Fibroblast of lung (primary cell): Measurements from ENCODE around the gene SCGB1D1.

Experiments
- EZH2 ChIP-seq: IDR thresholded peaks from 2 replicates; pipeline ENCODE4 v1.5.1; 2012; ENCODE audit warnings: low read length, control low read depth, mild to moderate bottlenecking; ENCODE audit errors: missing control alignments
- TF ChIP-seq, protein P1 (sequence below), 2 donors: IDR thresholded peaks in 1 of 2; conservative IDR thresholded peaks in 1 of 2; 1 replicate in 1 of 2; 2 replicates in 1 of 2; pipeline ENCODE4 v1.5.1; 2011 to 2012; ENCODE audit warnings: low read length in 2 of 2, control low read depth in 1 of 2, inconsistent platforms in 1 of 2, low read depth in 1 of 2, mild to moderate bottlenecking in 1 of 2

DNA sequence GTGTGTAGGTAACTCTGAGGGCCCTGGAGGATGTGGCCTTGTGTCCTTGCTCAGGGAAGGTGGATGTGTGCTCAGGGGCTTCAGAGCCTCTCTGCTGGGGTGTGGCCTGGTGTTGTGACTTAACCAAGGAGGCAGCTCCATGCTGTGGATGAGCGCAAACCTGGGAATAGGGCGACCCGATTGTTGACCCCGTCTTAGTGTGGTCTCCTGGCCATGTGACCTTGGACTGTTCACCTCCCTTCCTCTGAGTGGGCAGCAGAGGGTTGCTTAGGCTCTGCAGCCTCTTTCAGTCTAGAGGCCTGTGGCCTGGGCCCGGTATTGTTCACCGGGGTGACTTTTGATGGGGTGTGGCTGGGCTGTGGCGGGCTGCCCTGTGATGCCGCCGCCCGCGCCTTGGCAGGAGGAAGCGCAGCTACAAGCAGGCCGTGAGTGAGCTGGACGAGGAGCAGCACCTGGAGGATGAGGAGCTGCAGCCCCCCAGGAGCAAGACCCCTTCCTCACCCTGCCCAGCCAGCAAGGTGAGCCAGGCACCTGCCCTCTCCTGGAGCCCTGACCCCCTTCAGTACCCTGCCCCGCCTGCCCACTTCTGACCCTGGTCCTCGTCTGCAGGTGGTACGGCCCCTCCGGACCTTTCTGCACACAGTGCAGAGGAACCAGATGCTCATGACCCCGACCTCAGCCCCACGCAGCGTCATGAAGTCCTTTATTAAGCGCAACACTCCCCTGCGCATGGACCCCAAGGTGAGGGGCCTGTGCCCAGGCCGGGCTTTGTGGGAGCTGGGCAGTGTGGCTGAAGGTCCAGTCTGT is 49.5 kb upstream of the SCGB1D1 start:
- TF ChIP-seq, protein P1, sequence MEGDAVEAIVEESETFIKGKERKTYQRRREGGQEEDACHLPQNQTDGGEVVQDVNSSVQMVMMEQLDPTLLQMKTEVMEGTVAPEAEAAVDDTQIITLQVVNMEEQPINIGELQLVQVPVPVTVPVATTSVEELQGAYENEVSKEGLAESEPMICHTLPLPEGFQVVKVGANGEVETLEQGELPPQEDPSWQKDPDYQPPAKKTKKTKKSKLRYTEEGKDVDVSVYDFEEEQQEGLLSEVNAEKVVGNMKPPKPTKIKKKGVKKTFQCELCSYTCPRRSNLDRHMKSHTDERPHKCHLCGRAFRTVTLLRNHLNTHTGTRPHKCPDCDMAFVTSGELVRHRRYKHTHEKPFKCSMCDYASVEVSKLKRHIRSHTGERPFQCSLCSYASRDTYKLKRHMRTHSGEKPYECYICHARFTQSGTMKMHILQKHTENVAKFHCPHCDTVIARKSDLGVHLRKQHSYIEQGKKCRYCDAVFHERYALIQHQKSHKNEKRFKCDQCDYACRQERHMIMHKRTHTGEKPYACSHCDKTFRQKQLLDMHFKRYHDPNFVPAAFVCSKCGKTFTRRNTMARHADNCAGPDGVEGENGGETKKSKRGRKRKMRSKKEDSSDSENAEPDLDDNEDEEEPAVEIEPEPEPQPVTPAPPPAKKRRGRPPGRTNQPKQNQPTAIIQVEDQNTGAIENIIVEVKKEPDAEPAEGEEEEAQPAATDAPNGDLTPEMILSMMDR (conservative IDR thresholded peaks at IDR 0.05 in 1 of 2, IDR thresholded peaks at IDR 0.05 in 1 of 2; ENCODE audit: low read depth in 1 of 2, low read length in 2 of 2): no peak
- no peak for TF ChIP-seq EZH2
